Gastroesophageal sphincter (tissue), 4 donors: ENCODE data around the gene ORMDL3. TPM values are rescaled to one million over a fixed set of nuclear protein-coding genes. Genes with fewer than 3 reads are reported as not detected.
"Not testable (repeated sequence)": the region's sequence is repeated elsewhere in the genome, so short reads cannot be mapped to it uniquely, and the experiment has no call there.

ENCODE experiments used
- ATAC-seq: fragments of 150-250 bp; one replicate; pipeline ENCODE4 v1.9.1; 2016; ENCODE audit warnings: mild to moderate bottlenecking, moderate library complexity
- H3K27ac ChIP-seq, 4 donors: fragments of 200-600 bp; sonication (generic) in 3 of 4; 1 replicate in 3 of 4; 2 replicates in 1 of 4; pipeline ENCODE4 v1.5.1; 2016 to 2019
- H3K27me3 ChIP-seq: fragments of 200-600 bp; sonication (generic); one replicate; pipeline ENCODE4 v1.5.1; 2019
- H3K36me3 ChIP-seq, 2 donors: fragments of 200-600 bp; sonication (generic); one replicate each; pipeline ENCODE4 v1.5.1; 2019; ENCODE audit warnings: control low read depth in 1 of 2
- H3K4me1 ChIP-seq, 3 donors: fragments of 200-600 bp; sonication (generic); 1 replicate in 2 of 3; 2 replicates in 1 of 3; pipeline ENCODE4 v1.5.1; 2016 to 2019; ENCODE audit warnings: control low read depth in 2 of 3
- H3K4me3 ChIP-seq, 2 donors: fragments of 200-600 bp; sonication (generic); one replicate each; pipeline ENCODE4 v1.5.1; 2019; ENCODE audit warnings: mild to moderate bottlenecking in 1 of 2, moderate library complexity in 1 of 2
- H3K9me3 ChIP-seq, 3 donors: fragments of 200-600 bp; sonication (generic); one replicate each; pipeline ENCODE4 v1.5.1; 2017 to 2019; ENCODE audit warnings: control low read depth in 2 of 3
- CTCF ChIP-seq, 4 experiments: fragments of 200-600 bp in 2 of 4; fragments of 450-650 bp in 2 of 4; sonication (generic) in 1 of 4; IDR thresholded peaks; one replicate each; pipeline ENCODE4 v1.5.1; 2017 to 2019; ENCODE audit warnings: antibody characterized with exemption in 4 of 4, mild to moderate bottlenecking in 2 of 4, moderate library complexity in 2 of 4
- EP300 ChIP-seq: sonication (generic); formaldehyde crosslinking; IDR thresholded peaks from one replicate; pipeline ENCODE4 v1.6.1; 2017; ENCODE audit warnings: antibody characterized with exemption, mild to moderate bottlenecking
- POLR2A ChIP-seq, 2 donors: fragments of 450-650 bp; IDR thresholded peaks; one replicate each; pipeline ENCODE4 v1.6.1; 2017; ENCODE audit warnings: antibody characterized with exemption in 2 of 2, mild to moderate bottlenecking in 2 of 2, moderate library complexity in 1 of 2
- POLR2AphosphoS5 ChIP-seq: sonication (generic); formaldehyde crosslinking; IDR thresholded peaks from one replicate; pipeline ENCODE4 v1.6.1; 2017; ENCODE audit warnings: antibody characterized with exemption
- WGBS, 2 donors: methylation state at CpG; one replicate each; pipeline ENCODE4 v1.1.5; 2018; ENCODE audit warnings: low coverage in 1 of 2; 5-methylcytosine and 5-hydroxymethylcytosine counted together
- total RNA-seq, 4 donors: library from RNA; depleted of rRNA; stranded (reverse); fragments of >200 nt; gene quantifications; one replicate each; pipeline ENCODE4 v1.1.0, GENCODE V29; 2016

Gene ORMDL3
- total RNA-seq, 4 donors from 2014 or later: 41.9 to 51.2 (median 46.9) TPM

GRCh38 chr17:39903158-39903884 is 24.1 kb downstream of the ORMDL3 start:
- Histone ChIP-seq H3K4me3 (no peak overlapping the region), H3K27ac (no peak overlapping the region), H3K4me1 (no peaks in the 10 kb centered on the region), H3K9me3 (no peaks in the 10 kb centered on the region), H3K36me3 (peaks cover 0 to 12% of the 10 kb centered on the region in 2 donors), H3K27me3 (no peaks in the 10 kb centered on the region)
- TF ChIP-seq CTCF (IDR thresholded peaks at IDR 0.05) (no peak), POLR2A (IDR thresholded peaks at IDR 0.05) (no peak), POLR2AphosphoS5 (no peak), EP300 (no peak)
- ATAC-seq: no peak
- 92 to 100% methylated on average over 1 to 4 of the region's 4 CpGs for WGBS, 2 donors

DNA sequence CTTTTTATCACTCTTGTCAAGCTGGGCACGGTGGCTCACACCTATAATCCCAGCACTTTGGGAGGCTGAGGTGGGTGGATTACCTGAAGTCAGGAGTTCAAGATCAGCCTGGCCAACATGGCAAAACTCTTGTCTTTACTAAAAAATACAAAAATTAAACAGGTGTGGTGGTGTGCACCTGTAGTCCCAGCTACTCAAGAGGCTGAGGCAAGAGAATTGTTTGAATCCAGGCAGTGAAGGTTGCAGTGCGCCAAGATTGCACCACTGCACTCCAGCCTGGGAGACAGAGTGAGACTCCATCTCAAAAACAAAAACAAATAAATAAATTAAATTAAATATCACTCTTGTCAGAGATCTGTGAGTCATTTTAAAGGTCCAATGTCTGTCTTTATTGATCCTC is 25.4 kb downstream of the ORMDL3 start:
- H3K4me1 ChIP-seq, H3K9me3 ChIP-seq, H3K27ac ChIP-seq, ATAC-seq, H3K27me3 ChIP-seq, H3K4me3 ChIP-seq: not testable (repeated sequence)
- 83 to 100% methylated on average over 1 to 2 of the region's 2 CpGs for WGBS, 2 donors
- peaks cover 0 to 12% of the 10 kb centered on the region in 2 donors for H3K36me3 ChIP-seq

- no peak for ATAC-seq
Measured at GRCh38 chr17:39899215-39899614, 28.2 kb downstream of the ORMDL3 start.

DNA sequence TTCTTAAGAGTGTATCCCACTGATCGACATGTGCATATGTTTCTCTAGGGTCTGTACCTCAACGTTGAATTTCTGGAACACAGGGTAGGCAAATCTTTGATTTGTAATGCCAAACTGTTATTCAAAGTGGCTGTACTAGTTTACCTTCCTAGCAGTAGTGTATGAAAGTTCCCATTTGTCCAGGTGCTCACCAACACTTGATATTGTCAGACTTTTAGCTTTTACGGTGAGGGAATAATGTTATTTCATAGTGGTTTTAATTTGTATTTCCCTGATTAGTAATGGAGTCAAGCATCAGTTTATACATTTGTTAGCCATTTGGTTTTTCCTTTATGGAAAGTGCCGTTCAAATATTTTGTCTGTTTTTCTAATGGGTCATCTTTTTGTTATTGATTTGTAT is 29.3 kb downstream of the ORMDL3 start:
- ATAC-seq: no peak
- TF ChIP-seq POLR2AphosphoS5 (no peak), EP300 (no peak), CTCF (IDR thresholded peaks at IDR 0.05) (no peak), POLR2A (IDR thresholded peaks at IDR 0.05) (no peak)

More at GRCh38 chr17:39899215-39899614, 28.2 kb downstream of the ORMDL3 start:
- Histone ChIP-seq H3K9me3 (no peaks in the 10 kb centered on the region), H3K36me3 (peaks cover 0 to 12% of the 10 kb centered on the region in 2 donors), H3K27me3 (peaks cover 3% of the 10 kb centered on the region), H3K4me1 (no peaks in the 10 kb centered on the region), H3K27ac (no peak overlapping the region), H3K4me3 (no peak overlapping the region)
- TF ChIP-seq POLR2A (IDR thresholded peaks at IDR 0.05): no peak
- no peak for TF ChIP-seq EP300
- no peak for TF ChIP-seq POLR2AphosphoS5
- TF ChIP-seq CTCF (IDR thresholded peaks at IDR 0.05): no peak

GRCh38 chr17:39894681-39895376 is 32.6 kb downstream of the ORMDL3 start:
- TF ChIP-seq POLR2A (IDR thresholded peaks at IDR 0.05): no peak
- no peak for TF ChIP-seq POLR2AphosphoS5
- TF ChIP-seq CTCF (IDR thresholded peaks at IDR 0.05): no peak
- TF ChIP-seq EP300: no peak
- 11% methylated on average over 3 of the region's 3 CpGs; no CpG with 5 or more reads in 1 of the 2 donors for WGBS, 2 donors

More for the DNA sequence above, 29.3 kb downstream of the ORMDL3 start:
- no peak overlapping the region for H3K27ac ChIP-seq
- no peaks in the 10 kb centered on the region for H3K9me3 ChIP-seq
- H3K36me3 ChIP-seq: peaks cover 0 to 2% of the 10 kb centered on the region in 2 donors
- no peaks in the 10 kb centered on the region for H3K4me1 ChIP-seq
- H3K27me3 ChIP-seq: peaks cover 12% of the 10 kb centered on the region
- WGBS, 2 donors: 97 to 100% methylated on average over 3 to 4 of the region's 4 CpGs
- H3K4me3 ChIP-seq: no peak overlapping the region

More at GRCh38 chr17:39894681-39895376, 32.6 kb downstream of the ORMDL3 start:
- Histone ChIP-seq H3K4me1 (no peaks in the 10 kb centered on the region), H3K27me3 (peaks cover 42% of the 10 kb centered on the region), H3K4me3 (no peak overlapping the region), H3K9me3 (peaks cover 0 to 5% (median 0%) of the 10 kb centered on the region in 3 donors), H3K36me3 (no peaks in the 10 kb centered on the region), H3K27ac (no peak overlapping the region)
- no peak for ATAC-seq
